B cell (primary cell): ENCODE data around the gene HMGB2.

Source experiments
- CTCF ChIP-seq: fragments of 200-600 bp; IDR thresholded peaks from one replicate; pipeline ENCODE4 v1.8.0; 2022; ENCODE audit warnings: antibody characterized with exemption, mild to moderate bottlenecking
- EZH2 ChIP-seq: IDR thresholded peaks from 2 replicates; pipeline ENCODE4 v1.6.1; 2012; ENCODE audit warnings: borderline replicate concordance, low read depth, mild to moderate bottlenecking, moderate library complexity, low read length; ENCODE audit not compliant: insufficient read depth, poor library complexity, severe bottlenecking

- TF ChIP-seq CTCF, result no peak
- no peak for TF ChIP-seq EZH2
Measured at GRCh38 chr4:173291899-173292298, 42.3 kb downstream of the HMGB2 start.
